Activated T-cell treated with anti-CD3 and anti-CD28 coated beads for 1 hour (primary cell): ENCODE data around the gene GSTM5.
A peak's percentile ranks its signal among the peaks of the same experiment; 100 is the strongest.
"Not testable (repeated sequence)": the region's sequence is repeated elsewhere in the genome, so short reads cannot be mapped to it uniquely, and the experiment has no call there.

Experiments
- DNase-seq: peaks from one replicate; pipeline ENCODE4 v3.0.0-alpha.2; 2020; ENCODE audit warnings: low read depth

The GSTM5 gene

DNA sequence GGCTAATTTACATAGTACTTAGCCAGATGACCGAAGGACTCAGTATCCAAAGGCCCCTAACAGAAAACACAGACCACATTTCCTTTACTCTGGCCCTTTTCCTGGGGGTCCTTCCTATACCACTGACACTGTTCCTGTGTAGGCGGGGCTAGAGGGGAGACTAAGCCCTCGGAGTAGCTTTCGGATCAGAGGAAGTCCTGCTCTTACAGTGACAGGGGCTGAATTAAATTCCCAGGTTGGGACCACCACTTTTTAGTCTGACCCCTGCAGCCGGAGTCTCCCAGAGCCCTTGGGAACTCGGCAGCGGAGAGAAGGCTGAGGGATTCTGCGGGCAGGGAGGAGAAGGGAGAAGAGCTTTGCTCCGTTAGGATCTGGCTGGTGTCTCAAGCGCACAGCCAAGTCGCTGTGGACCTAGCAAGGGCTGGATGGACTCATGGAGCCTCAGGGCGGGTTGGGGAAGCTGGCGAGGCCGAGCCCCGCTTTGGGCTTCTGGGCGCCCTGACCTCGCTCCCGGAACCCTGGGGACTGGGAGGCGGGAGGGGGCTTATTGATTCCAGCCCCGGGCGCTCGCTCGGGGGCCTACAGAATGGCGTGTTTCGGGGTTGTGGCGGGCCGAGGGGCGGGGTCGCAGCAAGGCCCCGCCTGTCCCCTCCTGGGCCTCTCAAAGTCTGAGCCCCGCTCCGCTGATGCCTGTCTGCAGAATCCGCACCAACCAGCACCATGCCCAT lies at the start of gene GSTM5:
Gene GSTM5 (plus strand): TSS at position 659 of the 728 bp plus-strand sequence. CDS start 62 bp downstream, at position 721.
- DNase-seq = not testable (repeated sequence)

- DNase-seq = no peak
These were observed 47.4 kb upstream of the GSTM5 start for GRCh38 chr1:109664671-109665070.

DNA sequence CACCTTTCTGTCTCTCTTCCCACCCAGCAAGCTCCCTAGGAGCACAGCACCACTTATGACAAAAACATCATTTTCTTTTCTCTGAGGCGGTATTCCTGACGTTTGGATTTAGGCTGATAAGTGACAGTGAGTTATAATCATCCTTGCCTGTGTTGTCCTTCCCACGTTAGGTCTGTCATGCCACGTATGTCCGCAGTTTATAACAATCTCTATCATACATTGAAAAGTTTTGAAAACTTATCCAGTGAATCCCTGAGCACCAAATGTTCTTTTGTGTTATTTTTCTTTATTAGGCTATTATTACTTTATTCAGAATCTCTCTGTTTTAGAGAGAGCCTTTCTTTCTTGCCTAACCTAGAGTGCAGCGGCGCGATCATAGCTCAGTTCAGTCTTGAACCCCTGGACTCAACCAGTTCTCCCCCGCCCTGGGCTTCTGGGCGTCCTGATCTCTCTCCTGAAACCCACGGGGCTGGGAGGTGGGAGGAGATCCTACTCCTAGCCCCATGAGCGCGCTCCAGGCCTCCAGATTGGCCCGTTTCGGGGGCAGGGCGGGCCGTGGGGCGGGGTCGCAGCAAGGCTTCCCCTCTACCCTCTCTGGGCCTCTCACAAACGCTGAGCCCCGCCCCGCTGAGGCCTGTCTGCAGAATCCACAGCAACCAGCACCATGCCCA lies 44.5 kb upstream of the GSTM5 start, which contains the start of gene GSTM2:
Gene GSTM2 (plus strand): TSS at position 606 of the 671 bp plus-strand sequence. CDS start 59 bp downstream, at position 665.
- DNase-seq = peak; percentile 71

GRCh38 chr1:109668123-109668775 lies 43.8 kb upstream of the GSTM5 start:
- DNase-seq = no peak

- no peak for DNase-seq
These were observed 42.7 kb upstream of the GSTM5 start for GRCh38 chr1:109669246-109669948.

GRCh38 chr1:109669949-109670302 lies 42.1 kb upstream of the GSTM5 start:
- DNase-seq = not testable (repeated sequence)

DNA sequence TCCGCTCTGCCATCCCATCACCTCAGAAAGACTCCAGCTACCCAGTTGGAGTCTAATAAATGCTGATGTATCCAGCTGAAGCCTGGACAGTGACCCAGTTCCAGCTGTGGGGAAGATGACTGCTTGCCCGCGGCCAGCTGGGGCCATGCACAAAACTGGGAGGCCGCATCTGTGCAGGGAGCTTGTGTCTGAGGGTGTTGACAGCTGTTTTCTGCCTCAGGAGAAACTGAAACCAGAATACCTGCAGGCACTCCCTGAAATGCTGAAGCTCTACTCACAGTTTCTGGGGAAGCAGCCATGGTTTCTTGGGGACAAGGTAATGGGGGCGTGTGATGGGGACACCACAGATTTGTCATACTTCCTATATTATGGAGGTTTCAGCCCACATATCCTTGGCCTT lies 41.0 kb upstream of the GSTM5 start:
- DNase-seq = no peak

- not testable (repeated sequence) for DNase-seq
These were observed 38.2 kb upstream of the GSTM5 start for GRCh38 chr1:109673861-109674260.

DNA sequence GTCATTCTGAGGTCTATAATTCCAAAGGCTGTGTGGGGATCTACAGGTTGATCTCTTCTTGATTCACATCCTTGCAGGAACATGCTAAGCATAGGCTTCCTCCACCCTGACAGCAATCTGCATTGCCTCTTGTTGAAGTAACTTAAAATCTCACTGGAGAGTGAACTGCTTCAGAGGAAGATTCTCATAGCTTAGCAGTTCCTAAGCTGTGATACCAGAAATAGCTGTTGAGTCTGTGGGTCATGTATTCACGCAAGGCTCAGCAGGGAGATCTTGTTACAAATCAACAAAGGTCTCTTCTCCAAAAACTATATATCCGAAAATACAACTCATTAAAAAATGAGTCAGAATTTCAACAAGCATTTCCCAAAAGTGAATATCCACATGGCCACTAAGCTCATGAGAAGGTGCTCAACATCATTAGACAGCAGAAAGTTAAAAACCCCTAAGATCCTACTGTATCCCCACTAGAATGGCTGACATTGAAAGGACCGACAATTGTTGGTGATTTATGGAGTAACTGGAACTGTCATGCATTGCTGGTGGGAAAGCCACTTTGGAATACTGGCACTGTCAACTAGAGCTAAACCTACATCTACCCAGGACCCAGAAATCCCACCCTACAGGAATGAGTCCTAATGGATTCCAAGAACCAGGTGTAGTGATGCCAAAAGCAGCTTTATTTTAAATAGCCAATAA lies 35.2 kb upstream of the GSTM5 start:
- DNase-seq = not testable (repeated sequence)

GRCh38 chr1:109677459-109677858 lies 34.6 kb upstream of the GSTM5 start:
- no peak for DNase-seq

GRCh38 chr1:109678637-109679036 lies 33.4 kb upstream of the GSTM5 start:
- DNase-seq = not testable (repeated sequence)

DNA sequence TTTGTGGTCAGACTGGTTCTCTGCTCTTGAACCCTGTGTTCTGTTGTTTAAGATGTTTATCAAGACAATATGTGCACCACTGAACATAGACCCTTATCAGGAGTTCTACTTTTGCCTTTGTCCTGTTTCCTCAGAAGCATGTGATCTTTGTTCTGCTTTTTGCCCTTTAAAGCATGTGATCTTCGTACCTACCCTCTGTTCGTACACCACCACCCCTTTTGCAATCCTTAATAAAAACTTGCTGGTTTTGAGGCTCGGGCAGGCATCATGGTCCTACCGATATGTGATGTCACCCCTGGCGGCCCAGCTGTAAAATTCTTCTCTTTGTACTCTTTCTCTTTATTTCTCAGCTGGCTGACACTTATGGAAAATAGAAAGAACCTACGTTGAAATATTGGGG lies 27.3 kb upstream of the GSTM5 start:
- DNase-seq = not testable (repeated sequence)

GRCh38 chr1:109685399-109685798 lies 26.7 kb upstream of the GSTM5 start:
- DNase-seq = not testable (repeated sequence)

GRCh38 chr1:109685890-109686289 lies 26.2 kb upstream of the GSTM5 start:
- not testable (repeated sequence) for DNase-seq

GRCh38 chr1:109687109-109687508 lies 24.9 kb upstream of the GSTM5 start:
- DNase-seq = not testable (repeated sequence)

DNA sequence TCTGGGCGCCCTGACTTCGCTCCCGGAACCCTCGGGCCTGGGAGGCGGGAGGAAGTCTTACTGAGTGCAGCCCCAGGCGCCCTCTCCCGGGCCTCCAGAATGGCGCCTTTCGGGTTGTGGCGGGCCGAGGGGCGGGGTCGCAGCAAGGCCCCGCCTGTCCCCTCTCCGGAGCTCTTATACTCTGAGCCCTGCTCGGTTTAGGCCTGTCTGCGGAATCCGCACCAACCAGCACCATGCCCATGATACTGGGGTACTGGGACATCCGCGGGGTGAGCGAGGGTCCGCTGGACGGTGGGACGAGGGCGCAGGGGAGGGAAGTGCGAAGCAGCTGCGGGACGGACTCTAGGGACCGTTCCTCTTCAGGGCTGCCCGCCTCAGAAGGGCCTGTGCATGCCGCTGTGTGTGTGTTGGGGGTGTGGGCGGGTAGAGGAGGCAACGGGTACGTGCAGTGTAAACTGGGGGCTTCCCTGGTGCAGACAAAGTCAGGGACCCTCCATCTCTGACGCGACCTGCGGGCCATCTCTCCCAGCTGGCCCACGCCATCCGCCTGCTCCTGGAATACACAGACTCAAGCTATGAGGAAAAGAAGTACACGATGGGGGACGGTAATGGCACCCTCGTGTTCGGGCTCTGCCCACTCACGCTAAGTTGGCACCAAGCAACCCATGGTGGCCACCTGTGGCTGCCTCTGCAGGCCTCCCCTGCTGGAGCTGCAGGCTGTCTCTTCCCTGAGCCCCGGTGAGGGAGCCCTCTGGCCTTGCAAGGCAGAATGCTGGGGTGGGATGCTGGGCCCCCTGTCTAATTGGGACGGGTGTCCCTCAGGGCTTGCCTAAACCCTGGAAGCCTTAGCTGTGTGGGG lies 24.2 kb upstream of the GSTM5 start, which contains the start of gene GSTM1:
Gene GSTM1 (plus strand): TSS at position 177 of the 859 bp plus-strand sequence. CDS start 57 bp downstream, at position 234.
- DNase-seq = no peak

DNA sequence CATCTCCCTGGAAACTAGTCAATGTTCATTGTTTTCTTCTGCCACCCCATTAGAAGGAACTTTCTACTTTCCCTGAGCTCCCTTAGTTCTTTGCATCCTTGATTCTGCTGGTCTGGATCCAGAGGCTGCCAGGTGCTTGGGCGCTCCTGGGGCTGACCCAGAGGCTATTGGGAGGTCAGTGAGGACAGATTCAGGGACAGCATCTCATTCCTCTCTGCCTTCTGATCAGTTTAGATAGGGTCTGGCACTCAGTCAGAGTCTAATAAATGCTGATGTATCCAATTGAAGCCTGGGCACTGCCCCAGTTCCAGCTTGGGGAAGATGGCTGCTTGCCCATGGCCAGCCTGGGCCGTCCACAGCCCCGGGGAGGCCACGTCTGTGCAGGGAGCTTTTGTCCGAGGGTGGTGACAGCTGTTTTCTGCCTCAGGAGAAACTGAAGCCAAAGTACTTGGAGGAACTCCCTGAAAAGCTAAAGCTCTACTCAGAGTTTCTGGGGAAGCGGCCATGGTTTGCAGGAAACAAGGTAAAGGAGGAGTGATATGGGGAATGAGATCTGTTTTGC lies 22.1 kb upstream of the GSTM5 start:
- DNase-seq = no peak

- no peak for DNase-seq
These were observed 20.3 kb upstream of the GSTM5 start for GRCh38 chr1:109691759-109692158.

DNA sequence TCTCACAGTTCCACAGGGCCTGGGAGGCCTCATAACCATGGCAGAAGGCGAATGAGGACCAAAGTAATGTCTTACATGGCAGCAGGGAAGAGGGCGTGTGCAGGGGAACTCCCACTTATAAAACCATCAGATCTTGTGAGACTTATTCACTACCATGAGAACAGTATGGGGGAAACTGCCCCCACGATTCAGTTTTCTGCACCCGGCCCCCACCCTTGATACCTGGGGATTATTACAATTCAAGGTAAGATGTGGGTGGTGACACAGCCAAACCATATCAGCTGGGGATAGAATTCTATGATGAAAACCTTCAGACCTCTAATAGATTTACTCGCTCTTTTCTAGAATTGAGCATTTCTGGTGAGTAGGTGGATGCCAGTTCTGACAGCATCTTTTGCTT lies 17.7 kb upstream of the GSTM5 start:
- not testable (repeated sequence) for DNase-seq

GRCh38 chr1:109695138-109695537 lies 16.9 kb upstream of the GSTM5 start:
- not testable (repeated sequence) for DNase-seq
